SK-N-MC (cell line): ENCODE data around the gene MGAT4B.

Source experiments
- DNase-seq: peaks from one replicate; pipeline ENCODE4 v3.0.0-alpha.2; 2011; ENCODE audit warnings: low read depth, low spot score
- H3K27ac ChIP-seq: fragments of 200-600 bp; sonication (generic); 2 replicates; pipeline ENCODE4 v1.5.1; 2016; ENCODE audit warnings: mixed run types
- H3K36me3 ChIP-seq: fragments of 200-600 bp; sonication (generic); 2 replicates; pipeline ENCODE4 v1.6.1; 2017; ENCODE audit warnings: antibody characterized with exemption, low read length, mixed read lengths; ENCODE audit not compliant: insufficient read depth
- H3K4me3 ChIP-seq: fragments of 200-600 bp; sonication (generic); 2 replicates; pipeline ENCODE4 v1.5.1; 2016
- H3K9ac ChIP-seq: fragments of 200-600 bp; sonication (generic); 2 replicates; pipeline ENCODE4 v1.8.0; 2017; ENCODE audit warnings: mixed run types, mixed read lengths; ENCODE audit not compliant: insufficient read length
- H3K9me3 ChIP-seq: fragments of 200-600 bp; sonication (generic); 2 replicates; pipeline ENCODE4 v1.6.1; 2017; ENCODE audit warnings: low read depth, mild to moderate bottlenecking, antibody characterized with exemption, low read length, moderate library complexity, mixed read lengths
- EZH2 ChIP-seq: fragments of 200-600 bp; sonication (generic); IDR thresholded peaks from one replicate; pipeline ENCODE4 v1.6.1; 2017; ENCODE audit warnings: antibody characterized with exemption
- FOXP2 ChIP-seq: optimal IDR thresholded peaks from 2 replicates; pipeline ENCODE3; 2011; ENCODE audit warnings: mild to moderate bottlenecking, moderate library complexity; ENCODE audit not compliant: insufficient read depth; ENCODE audit errors: extremely low read length, control extremely low read depth
- POLR2AphosphoS5 ChIP-seq: IDR thresholded peaks from 2 replicates; pipeline ENCODE4 v1.6.1; 2012; ENCODE audit warnings: mild to moderate bottlenecking, low read depth, low read length, borderline replicate concordance

MGAT4B gene

DNA sequence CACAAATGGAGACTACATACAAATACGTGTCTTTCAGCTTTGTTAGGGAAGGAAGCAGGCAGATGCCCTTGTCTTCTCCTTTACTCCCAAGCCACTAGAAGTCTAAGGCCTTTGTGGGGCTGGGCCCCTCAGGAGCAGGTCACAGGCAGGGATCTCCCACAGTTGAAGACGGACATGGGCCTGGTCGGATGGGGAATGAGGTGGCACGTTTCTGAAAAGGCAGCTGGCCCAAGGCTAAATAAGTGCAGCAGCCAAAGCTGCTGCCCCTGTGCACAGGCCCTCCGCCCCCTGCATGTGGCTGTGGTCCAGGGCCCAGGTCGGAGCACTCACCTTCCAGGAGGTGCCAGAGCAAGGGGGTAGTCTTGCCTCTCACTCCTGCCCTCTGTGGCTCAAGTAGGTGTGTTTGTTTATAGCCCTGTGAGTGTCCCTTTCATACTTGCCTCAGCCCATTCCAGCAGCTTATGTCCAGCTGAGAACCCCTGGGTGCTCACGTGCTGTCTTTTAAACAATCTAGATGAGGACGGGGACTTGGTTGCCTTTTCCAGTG is 15.9 kb upstream of the MGAT4B start:
- Histone ChIP-seq H3K27ac (no peak overlapping the region), H3K36me3 (peaks cover 17% of the 10 kb centered on the region; the same call in 1 of the 2 replicates), H3K9ac (peak overlapping the region; percentile 39), H3K4me3 (peak overlapping the region; percentile 92; the same call in 1 of the 2 replicates), H3K9me3 (no peaks in the 10 kb centered on the region)
- no peak for DNase-seq
- TF ChIP-seq POLR2AphosphoS5 = no peak
- TF ChIP-seq FOXP2 = no peak
- no peak for TF ChIP-seq EZH2

DNA sequence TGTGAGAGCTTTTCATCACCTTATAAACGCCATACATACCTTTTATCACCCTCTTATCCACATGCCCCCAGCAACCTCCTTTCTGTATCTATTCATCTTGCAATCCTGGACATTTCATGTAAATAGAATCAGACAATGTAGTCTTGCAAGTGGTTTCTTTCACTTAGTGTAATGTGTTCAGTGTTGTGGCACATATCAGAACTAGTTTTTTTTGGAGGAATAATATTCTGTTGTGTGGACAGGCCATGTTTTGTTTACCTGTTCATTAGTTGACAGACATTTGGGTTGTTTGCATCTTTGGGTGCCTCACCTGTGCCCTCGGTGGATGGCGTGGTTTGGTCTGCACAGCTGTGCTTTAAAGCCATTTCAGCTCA is 15.4 kb upstream of the MGAT4B start:
- peaks cover 17% of the 10 kb centered on the region; the same call in 1 of the 2 replicates for H3K36me3 ChIP-seq
- peak overlapping the region; percentile 39 for H3K9ac ChIP-seq

GRCh38 chr5:179821298-179822058 is 14.8 kb upstream of the MGAT4B start:
- peak overlapping the region; percentile 85 for H3K9ac ChIP-seq
- H3K27ac ChIP-seq = no peak overlapping the region
- DNase-seq = no peak
- peaks cover 12% of the 10 kb centered on the region; the same call in 1 of the 2 replicates for H3K36me3 ChIP-seq
- H3K4me3 ChIP-seq = peak overlapping the region; percentile 92
- no peak for TF ChIP-seq EZH2
- peak; percentile 30 for TF ChIP-seq FOXP2
- peak; percentile 19; the same call in 1 of the 2 replicates for TF ChIP-seq POLR2AphosphoS5
- H3K9me3 ChIP-seq = no peaks in the 10 kb centered on the region

More for the DNA sequence above, 15.4 kb upstream of the MGAT4B start:
- H3K9me3 ChIP-seq = no peaks in the 10 kb centered on the region
- no peak for DNase-seq
- no peak for TF ChIP-seq FOXP2
- no peak for TF ChIP-seq EZH2
- no peak for TF ChIP-seq POLR2AphosphoS5
- no peak overlapping the region for H3K27ac ChIP-seq
- H3K4me3 ChIP-seq = peak overlapping the region; percentile 92

GRCh38 chr5:179820483-179821297 is 14.0 kb upstream of the MGAT4B start, which contains the start of gene SQSTM1:
Gene SQSTM1, plus strand, starts transcription at chr5:179820905. Its CDS starts 32 bp downstream, at chr5:179820937.
- no peaks in the 10 kb centered on the region for H3K9me3 ChIP-seq
- H3K27ac ChIP-seq = peak within 1 kb of the TSS; percentile 84
- DNase-seq = no peak
- peak within 1 kb of the TSS; percentile 85 for H3K9ac ChIP-seq
- peak within 1 kb of the TSS; percentile 92 for H3K4me3 ChIP-seq
- peaks cover 12% of the 10 kb centered on the region; the same call in 1 of the 2 replicates for H3K36me3 ChIP-seq
- peak; percentile 99 for TF ChIP-seq POLR2AphosphoS5
- TF ChIP-seq EZH2 = no peak
- peak; percentile 46 for TF ChIP-seq FOXP2

- H3K9ac ChIP-seq = peak overlapping the region; percentile 85
- H3K4me3 ChIP-seq = peak overlapping the region; percentile 92
- peak overlapping the region; percentile 84 for H3K27ac ChIP-seq
- DNase-seq = no peak
- peaks cover 6% of the 10 kb centered on the region; the same call in 1 of the 2 replicates for H3K36me3 ChIP-seq
- TF ChIP-seq POLR2AphosphoS5 (no peak), EZH2 (no peak), FOXP2 (no peak)
- no peaks in the 10 kb centered on the region for H3K9me3 ChIP-seq
Measured at GRCh38 chr5:179820127-179820482, 13.4 kb upstream of the MGAT4B start.

GRCh38 chr5:179819296-179820126 is 12.8 kb upstream of the MGAT4B start:
- Histone ChIP-seq H3K9me3 (no peaks in the 10 kb centered on the region), H3K9ac (peak overlapping the region; percentile 85), H3K36me3 (no peaks in the 10 kb centered on the region; the same call in 1 of the 2 replicates), H3K27ac (0 out of 2 replicates have a peak overlapping the region, but pooled peaks have one; percentile 13), H3K4me3 (no peak overlapping the region)
- no peak for TF ChIP-seq FOXP2
- no peak for TF ChIP-seq POLR2AphosphoS5
- no peak for TF ChIP-seq EZH2
- DNase-seq = no peak

DNA sequence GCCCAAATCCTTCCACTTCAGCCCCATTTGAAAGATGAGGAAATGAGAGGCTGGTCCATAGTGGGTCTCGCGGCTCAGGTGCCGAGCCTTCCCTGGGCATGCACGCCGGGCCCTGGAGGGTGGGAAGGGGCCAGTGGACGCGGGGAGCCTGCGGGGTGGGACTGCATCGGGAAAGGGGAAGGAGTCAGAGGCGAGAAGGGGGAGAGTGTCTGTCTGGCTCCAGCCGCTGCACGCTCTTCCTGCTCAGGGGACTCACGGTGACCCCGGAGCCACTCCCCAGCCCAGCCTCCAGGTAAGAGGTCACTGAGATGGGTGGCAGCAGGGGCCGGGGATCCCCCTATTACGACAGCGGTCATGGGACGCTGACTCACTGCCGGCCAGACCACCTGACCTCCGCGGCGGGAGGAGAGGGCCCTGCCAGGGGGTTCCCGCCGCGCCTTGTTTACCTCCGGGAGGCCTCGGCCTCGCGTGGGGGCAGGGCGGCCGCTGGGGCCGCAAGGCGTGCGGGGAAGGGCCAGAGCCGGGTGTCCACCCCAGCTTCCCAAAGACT is 12.2 kb upstream of the MGAT4B start:
- H3K9ac ChIP-seq = no peak overlapping the region
- H3K36me3 ChIP-seq = peaks cover 6% of the 10 kb centered on the region; the same call in 1 of the 2 replicates
- H3K9me3 ChIP-seq = no peaks in the 10 kb centered on the region
- DNase-seq = no peak
- TF ChIP-seq FOXP2 (no peak), POLR2AphosphoS5 (no peak), EZH2 (no peak)
- no peak overlapping the region for H3K4me3 ChIP-seq
- H3K27ac ChIP-seq = no peak overlapping the region
